ENCODE measurements around the gene FUOM.
A peak's percentile ranks its signal among the peaks of the same experiment; 100 is the strongest.
"Not testable (repeated sequence)": the region's sequence is repeated elsewhere in the genome, so short reads cannot be mapped to it uniquely, and the experiment has no call there.

The FUOM gene

GRCh38 chr10:133388236-133388972 lies 30.6 kb upstream of the FUOM start:
- no peak for DNase-seq (ENCODE audit: low read depth)

- not testable (repeated sequence) for DNase-seq (ENCODE audit: low read depth)
Observed at GRCh38 chr10:133386951-133387350, 29.1 kb upstream of the FUOM start.

GRCh38 chr10:133385214-133385613 lies 27.4 kb upstream of the FUOM start:
- DNase-seq (ENCODE audit: low read depth) = no peak

- no peak for DNase-seq (ENCODE audit: low read depth)
Observed at GRCh38 chr10:133384071-133384470, 26.3 kb upstream of the FUOM start.

- no peak for DNase-seq (ENCODE audit: low read depth)
Observed at GRCh38 chr10:133383551-133383950, 25.7 kb upstream of the FUOM start.

- no peak for DNase-seq (ENCODE audit: low read depth)
Observed at GRCh38 chr10:133381036-133381435, 23.2 kb upstream of the FUOM start.

GRCh38 chr10:133379801-133380666 lies 22.2 kb upstream of the FUOM start:
- no peak for DNase-seq (ENCODE audit: low read depth)

- peak; percentile 40 for DNase-seq (ENCODE audit: low read depth)
Observed at GRCh38 chr10:133379152-133379800, 21.5 kb upstream of the FUOM start, which contains the start of gene PAOX. TSS of gene PAOX (plus strand) at chr10:133379262. CDS start at chr10:133379317, 55 bp downstream.

- DNase-seq (ENCODE audit: low read depth) = peak; percentile 45
Observed at GRCh38 chr10:133378251-133379096, 20.7 kb upstream of the FUOM start.

- no peak for DNase-seq (ENCODE audit: low read depth)
Observed at GRCh38 chr10:133377818-133378250, 20.0 kb upstream of the FUOM start.

- DNase-seq (ENCODE audit: low read depth) = no peak
Observed at GRCh38 chr10:133377025-133377817, 19.4 kb upstream of the FUOM start.

- not testable (repeated sequence) for DNase-seq (ENCODE audit: low read depth)
Observed at GRCh38 chr10:133376183-133376582, 18.4 kb upstream of the FUOM start.

- no peak for DNase-seq (ENCODE audit: low read depth)
Observed at GRCh38 chr10:133375357-133376115, 17.7 kb upstream of the FUOM start.

- DNase-seq (ENCODE audit: low read depth) = peak; percentile 90
Observed at GRCh38 chr10:133373174-133374090, 15.6 kb upstream of the FUOM start, which contains the start of gene ECHS1. TSS of gene ECHS1 (minus strand) at chr10:133373354. CDS start at chr10:133373333, 21 bp downstream.

- DNase-seq (ENCODE audit: low read depth) = no peak
Observed at GRCh38 chr10:133372507-133372906, 14.7 kb upstream of the FUOM start.

GRCh38 chr10:133370030-133370786 lies 12.4 kb upstream of the FUOM start:
- no peak for DNase-seq (ENCODE audit: low read depth)

GRCh38 chr10:133368153-133368552 lies 10.3 kb upstream of the FUOM start:
- no peak for DNase-seq (ENCODE audit: low read depth)

- DNase-seq (ENCODE audit: low read depth) = not testable (repeated sequence)
Observed at GRCh38 chr10:133367461-133367860, 9.6 kb upstream of the FUOM start.

Measured in activated T-cell treated with anti-CD3 and anti-CD28 coated beads for 1 hour (primary cell).